ENCODE results near the gene ZNF367.
"Not testable (repeated sequence)": the region's sequence is repeated elsewhere in the genome, so short reads cannot be mapped to it uniquely, and the experiment has no call there.

The ZNF367 gene

DNA sequence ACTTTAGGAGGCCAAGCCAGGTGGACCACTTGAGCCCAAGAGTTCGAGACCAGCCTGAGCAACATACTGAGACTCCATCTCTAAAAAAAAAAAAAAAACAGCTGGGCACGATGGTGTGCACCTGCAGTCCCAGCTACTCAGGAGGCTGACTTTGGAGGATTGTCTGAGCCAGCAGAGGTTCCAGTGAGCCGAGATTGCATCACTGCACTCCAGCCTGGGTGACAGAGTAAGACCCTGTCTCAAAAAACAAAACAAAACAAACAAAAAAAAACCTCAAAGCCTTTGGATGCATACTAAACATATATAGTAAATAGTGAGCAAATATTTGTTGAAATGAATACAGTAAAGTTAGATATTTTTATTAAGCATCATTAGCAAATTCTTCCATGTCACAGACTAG, 40.0 kb downstream of the ZNF367 start:
- H3K4me3 ChIP-seq (ENCODE audit: low read length), result no peak overlapping the region
- TF ChIP-seq, protein P1, sequence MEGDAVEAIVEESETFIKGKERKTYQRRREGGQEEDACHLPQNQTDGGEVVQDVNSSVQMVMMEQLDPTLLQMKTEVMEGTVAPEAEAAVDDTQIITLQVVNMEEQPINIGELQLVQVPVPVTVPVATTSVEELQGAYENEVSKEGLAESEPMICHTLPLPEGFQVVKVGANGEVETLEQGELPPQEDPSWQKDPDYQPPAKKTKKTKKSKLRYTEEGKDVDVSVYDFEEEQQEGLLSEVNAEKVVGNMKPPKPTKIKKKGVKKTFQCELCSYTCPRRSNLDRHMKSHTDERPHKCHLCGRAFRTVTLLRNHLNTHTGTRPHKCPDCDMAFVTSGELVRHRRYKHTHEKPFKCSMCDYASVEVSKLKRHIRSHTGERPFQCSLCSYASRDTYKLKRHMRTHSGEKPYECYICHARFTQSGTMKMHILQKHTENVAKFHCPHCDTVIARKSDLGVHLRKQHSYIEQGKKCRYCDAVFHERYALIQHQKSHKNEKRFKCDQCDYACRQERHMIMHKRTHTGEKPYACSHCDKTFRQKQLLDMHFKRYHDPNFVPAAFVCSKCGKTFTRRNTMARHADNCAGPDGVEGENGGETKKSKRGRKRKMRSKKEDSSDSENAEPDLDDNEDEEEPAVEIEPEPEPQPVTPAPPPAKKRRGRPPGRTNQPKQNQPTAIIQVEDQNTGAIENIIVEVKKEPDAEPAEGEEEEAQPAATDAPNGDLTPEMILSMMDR (conservative IDR thresholded peaks at IDR 0.05; ENCODE audit: low read depth, low read length), result no peak
- DNase-seq (ENCODE audit: low read depth), result no peak

- DNase-seq (ENCODE audit: low read depth), result no peak
- no peak overlapping the region for H3K4me3 ChIP-seq (ENCODE audit: low read length)
- TF ChIP-seq, protein P1 (conservative IDR thresholded peaks at IDR 0.05; ENCODE audit: low read depth, low read length), result no peak
Measured at GRCh38 chr9:96376891-96377874, 41.0 kb downstream of the ZNF367 start.

GRCh38 chr9:96375507-96375906, 42.7 kb downstream of the ZNF367 start:
- DNase-seq (ENCODE audit: low read depth); H3K4me3 ChIP-seq (ENCODE audit: low read length): not testable (repeated sequence)

- no peak overlapping the region for H3K4me3 ChIP-seq (ENCODE audit: low read length)
- no peak for DNase-seq (ENCODE audit: low read depth)
- TF ChIP-seq, protein P1 (conservative IDR thresholded peaks at IDR 0.05; ENCODE audit: low read depth, low read length), result no peak
Measured at GRCh38 chr9:96367943-96368342, 50.2 kb downstream of the ZNF367 start.

- TF ChIP-seq, protein P1 (conservative IDR thresholded peaks at IDR 0.05; ENCODE audit: low read depth, low read length), result no peak
Measured at GRCh38 chr9:96363175-96363967, 54.8 kb downstream of the ZNF367 start.

GRCh38 chr9:96362119-96362518, 56.1 kb downstream of the ZNF367 start:
- DNase-seq (ENCODE audit: low read depth); H3K4me3 ChIP-seq (ENCODE audit: low read length): not testable (repeated sequence)

More at GRCh38 chr9:96363175-96363967, 54.8 kb downstream of the ZNF367 start:
- no peak for DNase-seq (ENCODE audit: low read depth)
- no peak overlapping the region for H3K4me3 ChIP-seq (ENCODE audit: low read length)

DNA sequence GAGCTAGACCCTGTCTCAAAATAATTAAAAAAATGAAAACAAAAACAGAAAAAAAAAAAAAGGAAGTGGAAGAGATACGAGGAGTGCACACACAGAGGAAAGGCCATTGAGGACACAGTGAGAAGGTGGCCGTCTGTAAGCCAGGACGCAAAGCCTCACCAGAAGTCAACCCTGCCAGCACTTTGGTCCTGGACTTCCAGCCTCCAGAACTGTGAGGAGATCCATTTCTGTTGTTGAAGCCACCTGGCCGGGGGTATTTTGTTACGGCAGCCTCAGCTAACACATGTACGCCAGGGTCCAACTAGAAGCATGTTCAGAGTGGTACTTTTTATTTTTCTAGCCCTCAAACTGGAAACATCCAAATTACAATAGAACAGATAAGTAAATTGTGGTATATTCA, 56.5 kb downstream of the ZNF367 start:
- no peak for DNase-seq (ENCODE audit: low read depth)
- TF ChIP-seq, protein P1 (conservative IDR thresholded peaks at IDR 0.05; ENCODE audit: low read depth, low read length), result no peak
- H3K4me3 ChIP-seq (ENCODE audit: low read length), result no peak overlapping the region

Measured in retinal pigment epithelial cell (primary cell).